ENCODE results near the gene ZNF814. TPM values are rescaled to one million over a fixed set of nuclear protein-coding genes. Genes with fewer than 3 reads are reported as not detected.
"Not testable (repeated sequence)": the region's sequence is repeated elsewhere in the genome, so short reads cannot be mapped to it uniquely, and the experiment has no call there.

The ZNF814 gene
- 1 to 10 TPM; 2.7 to 4.1 (median 4.0) TPM for polyA plus RNA-seq

DNA sequence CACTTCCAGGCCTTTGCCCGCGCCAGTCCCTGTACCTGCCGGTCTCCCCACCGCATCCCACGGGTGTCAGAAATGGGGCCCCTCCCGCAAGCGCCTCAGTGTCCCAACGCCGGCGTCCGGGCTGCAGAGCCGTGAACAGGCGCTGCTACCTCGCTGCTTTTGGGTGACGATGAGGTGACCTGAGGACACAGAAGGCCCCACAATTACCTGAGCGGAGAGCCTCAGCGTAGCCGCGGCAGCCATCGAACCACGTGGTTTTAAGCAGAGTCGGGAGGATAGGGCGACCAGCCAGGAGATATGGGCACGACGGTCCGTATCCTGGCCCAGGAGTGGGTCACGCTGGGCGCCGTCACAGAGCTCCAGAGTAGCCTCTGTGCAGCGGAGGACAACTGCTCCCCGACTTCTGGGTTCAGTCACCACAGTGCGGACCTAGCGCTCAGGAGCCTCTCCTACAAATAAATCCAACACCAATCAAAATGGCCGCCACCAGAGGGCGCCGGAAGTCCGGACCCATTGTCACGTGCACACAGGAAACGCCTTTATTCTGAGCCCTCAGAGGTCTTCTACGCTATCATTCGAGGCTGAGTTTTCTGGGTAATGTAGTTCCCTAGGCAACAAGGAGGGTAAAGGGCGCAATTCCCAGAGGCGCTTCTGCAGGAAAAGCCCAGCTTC, at the start of gene ZNF814:
TSS of gene ZNF814 (minus strand) at position 478 of the 672 bp plus-strand sequence. CDS start at position 243, 235 bp downstream.
- 1 to 4% (median 2%) methylated on average over 42 to 43 of the region's 43 CpGs for WGBS, 3 donors
- H3K27ac ChIP-seq (ENCODE audit: low read depth, low read length): no peak within 1 kb of the TSS

DNA sequence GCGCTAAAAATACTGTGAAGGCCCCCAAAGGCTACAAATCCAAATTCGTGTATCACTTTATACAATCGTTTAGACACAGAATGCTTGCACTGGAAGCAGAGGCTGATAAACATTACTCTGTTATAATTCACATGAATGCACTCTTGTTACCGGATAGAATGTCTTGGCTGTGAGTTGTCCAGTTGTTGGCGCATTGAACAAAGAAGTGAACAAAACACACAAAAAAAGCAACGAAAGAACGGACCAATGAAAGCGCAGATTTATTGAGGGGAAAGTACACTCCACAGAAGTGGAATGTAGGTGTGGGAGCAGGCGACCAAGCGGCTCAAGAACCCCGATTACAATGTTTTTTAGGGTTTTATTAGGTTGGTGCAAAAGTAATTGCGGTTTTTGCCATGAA, 46.9 kb upstream of the ZNF814 start:
- H3K27ac ChIP-seq (ENCODE audit: low read depth, low read length): no peak overlapping the region
- WGBS, 3 donors: 84 to 90% (median 90%) methylated on average over 12 of the region's 12 CpGs

DNA sequence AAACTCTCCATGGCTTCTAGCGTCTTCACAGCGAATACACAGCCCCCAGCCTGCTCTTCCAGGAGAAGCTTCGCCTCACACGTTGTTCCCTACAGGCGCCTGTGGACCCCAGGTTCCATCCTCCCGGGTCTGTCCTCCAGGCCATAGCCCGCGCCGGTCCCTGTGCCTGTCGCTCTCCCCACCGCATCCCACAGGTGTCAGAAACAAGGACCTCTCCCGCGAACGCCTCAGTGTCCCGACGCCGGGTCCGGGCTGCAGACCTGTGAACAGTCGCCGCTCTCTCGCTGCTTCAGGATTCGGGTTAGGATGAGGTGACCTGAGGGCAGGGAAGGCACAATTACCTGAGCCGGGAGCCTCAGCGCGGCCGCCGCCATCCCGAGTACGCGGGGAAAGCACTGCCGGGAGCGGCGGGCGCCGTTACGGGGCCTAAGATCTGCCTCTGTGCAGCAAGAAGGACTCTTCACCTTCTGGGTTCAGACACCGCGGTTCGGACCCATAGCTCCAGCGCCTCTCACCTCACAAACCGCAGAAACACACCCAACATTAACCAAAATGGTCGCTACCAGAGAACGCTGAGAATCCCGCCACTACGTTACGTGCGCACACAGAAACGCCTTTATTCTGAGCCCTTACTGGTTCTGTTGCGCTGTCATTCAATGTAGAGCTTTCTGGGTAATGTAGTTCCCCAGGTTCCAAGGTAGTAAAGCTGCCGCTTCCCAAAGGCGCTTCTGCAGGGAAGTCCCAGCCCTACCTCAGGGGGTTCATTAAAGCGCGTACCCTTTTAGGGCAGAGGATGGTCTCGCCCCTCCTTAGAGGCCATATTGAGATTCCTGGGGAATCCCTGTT, 46.2 kb upstream of the ZNF814 start, which contains the start of gene ZNF418:
TSS of gene ZNF418 (minus strand) at position 583 of the 846 bp plus-strand sequence. CDS start 1,580 bp downstream, outside the sequence.
- 1 to 4% (median 4%) methylated on average over 54 of the region's 54 CpGs for WGBS, 3 donors
- no peak within 1 kb of the TSS for H3K27ac ChIP-seq (ENCODE audit: low read depth, low read length)

DNA sequence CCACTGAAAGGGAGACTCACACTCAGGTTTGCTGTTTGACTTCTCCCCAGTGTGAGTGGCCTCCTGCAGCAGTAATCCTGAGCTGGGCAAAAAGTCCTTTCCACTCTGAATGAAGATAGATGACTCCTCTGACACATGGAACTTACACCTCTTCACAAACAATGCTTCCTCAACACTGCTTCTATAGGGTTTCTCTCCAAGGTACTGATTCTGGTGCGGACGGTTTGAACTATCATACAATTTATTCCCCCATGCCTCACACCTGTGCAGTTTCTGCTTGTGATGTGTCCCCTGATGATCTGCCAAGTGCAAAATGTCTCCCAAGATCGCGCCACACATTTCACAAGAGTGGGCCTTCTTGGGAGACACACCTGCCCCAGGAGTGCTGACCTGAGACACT, 38.8 kb upstream of the ZNF814 start:
- 96 to 99% (median 97%) methylated on average over 4 of the region's 4 CpGs for WGBS, 3 donors
- H3K27ac ChIP-seq (ENCODE audit: low read depth, low read length): no peak overlapping the region

DNA sequence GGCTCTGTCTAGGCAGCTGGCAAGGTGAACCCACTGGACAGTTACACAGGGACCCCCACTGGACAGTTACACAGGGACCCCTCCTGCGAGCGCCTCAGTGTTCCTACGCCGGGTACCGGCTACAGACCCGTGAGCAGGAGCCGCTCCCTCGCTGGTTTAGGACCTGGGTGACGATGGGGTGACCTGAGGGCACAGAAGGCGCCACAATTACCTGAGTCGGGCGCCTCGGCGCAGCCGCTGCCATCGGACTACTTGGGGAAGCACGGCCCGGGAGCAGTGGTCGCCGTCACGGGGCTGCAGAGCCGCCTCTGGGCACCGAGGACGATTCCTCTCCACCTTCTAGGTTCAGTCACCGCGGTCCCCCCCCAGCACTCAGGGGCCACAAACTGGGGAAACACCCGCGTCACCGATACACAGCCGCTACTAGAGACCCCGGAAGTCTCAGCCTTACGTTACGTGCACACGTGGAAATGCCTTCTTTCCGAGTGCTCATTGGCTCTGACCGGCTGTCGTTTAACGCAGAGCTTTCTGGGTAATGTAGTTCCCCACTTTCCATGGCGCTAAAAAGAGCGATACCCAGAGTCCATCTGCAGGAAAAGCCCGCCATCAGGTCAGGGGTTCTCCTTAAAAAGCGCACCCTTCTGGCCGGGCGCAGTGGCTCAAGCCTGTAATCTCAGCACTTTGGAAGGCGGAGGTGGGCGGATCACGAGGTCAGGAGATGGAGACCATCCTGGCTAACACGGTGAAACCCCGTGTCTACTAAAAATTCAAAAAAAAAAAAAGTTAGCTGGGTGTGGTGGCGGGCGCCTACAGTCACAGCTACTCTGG, 27.5 kb upstream of the ZNF814 start, which contains the start of gene ZNF417:
TSS of gene ZNF417 (minus strand) at position 425 of the 828 bp plus-strand sequence. CDS start at position 244, 181 bp downstream.
- 0% methylated on average over 41 to 51 of the region's 51 CpGs for WGBS, 3 donors
- not testable (repeated sequence) for H3K27ac ChIP-seq (ENCODE audit: low read depth, low read length)

DNA sequence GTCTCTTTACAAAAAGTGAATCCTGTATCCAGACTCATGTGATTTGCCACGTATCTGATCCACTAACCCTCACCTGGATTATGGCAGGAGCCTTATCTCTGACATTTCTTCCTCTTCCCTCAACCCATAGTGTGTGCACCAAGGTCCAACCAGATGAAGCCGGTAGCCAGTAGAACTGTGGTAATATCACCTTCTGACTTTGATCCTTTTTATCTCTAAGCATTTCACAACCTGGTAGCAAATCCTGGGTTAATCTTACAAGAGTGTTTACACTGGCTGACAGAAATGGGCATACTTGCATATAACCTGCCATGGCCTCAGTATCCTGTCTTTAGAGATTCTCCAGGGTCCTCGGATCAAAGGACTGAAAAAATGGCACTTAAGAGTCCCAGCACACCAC, 25.7 kb upstream of the ZNF814 start:
- H3K27ac ChIP-seq (ENCODE audit: low read depth, low read length): no peak overlapping the region
- 67 to 93% (median 92%) methylated on average over 3 of the region's 3 CpGs for WGBS, 3 donors

DNA sequence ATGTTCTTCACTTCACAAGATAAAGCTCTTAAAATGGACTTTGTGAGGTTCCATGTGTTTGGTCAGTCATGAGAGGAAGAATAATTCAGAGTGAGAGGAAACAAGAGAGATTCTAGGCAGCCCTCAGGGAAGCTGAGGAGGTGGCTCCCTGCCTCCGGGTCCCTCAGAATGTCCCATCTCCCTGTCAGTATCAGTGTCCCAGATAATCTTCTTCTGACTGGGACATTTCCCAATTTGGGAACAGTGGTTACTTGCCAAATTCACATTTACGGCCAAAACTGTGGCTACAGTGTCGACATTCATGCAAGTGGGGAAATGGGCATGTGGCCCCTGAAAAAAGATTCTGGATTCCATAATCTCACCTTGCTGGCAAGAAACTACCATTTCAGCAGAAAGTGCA, 18.6 kb upstream of the ZNF814 start:
- WGBS, 3 donors: 79 to 94% (median 94%) methylated on average over 3 of the region's 3 CpGs

DNA sequence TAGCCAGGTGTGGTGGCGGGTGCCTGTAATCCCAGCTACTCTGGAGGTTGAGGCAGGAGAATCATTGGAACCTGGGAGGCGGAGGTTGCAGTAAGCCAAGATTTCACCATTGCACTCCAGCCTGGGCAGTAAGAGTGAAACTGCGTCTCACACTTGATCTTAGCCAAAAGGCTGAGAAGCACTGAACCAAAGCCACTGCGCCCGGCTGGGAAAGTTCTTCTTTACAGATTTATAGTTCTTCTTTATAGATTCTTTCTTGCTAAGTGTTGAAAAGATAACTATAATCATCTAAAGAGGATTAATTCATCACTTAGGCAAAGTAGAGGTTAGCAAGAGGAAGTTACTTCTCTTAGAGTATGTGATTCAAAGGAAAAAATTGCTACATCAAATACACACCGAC, 16.4 kb upstream of the ZNF814 start:
- WGBS, 3 donors: 87 to 96% (median 88%) methylated on average over 6 of the region's 6 CpGs
- no peak overlapping the region for H3K27ac ChIP-seq (ENCODE audit: low read depth, low read length)

More for the DNA sequence above, 18.6 kb upstream of the ZNF814 start:
- H3K27ac ChIP-seq (ENCODE audit: low read depth, low read length): no peak overlapping the region

DNA sequence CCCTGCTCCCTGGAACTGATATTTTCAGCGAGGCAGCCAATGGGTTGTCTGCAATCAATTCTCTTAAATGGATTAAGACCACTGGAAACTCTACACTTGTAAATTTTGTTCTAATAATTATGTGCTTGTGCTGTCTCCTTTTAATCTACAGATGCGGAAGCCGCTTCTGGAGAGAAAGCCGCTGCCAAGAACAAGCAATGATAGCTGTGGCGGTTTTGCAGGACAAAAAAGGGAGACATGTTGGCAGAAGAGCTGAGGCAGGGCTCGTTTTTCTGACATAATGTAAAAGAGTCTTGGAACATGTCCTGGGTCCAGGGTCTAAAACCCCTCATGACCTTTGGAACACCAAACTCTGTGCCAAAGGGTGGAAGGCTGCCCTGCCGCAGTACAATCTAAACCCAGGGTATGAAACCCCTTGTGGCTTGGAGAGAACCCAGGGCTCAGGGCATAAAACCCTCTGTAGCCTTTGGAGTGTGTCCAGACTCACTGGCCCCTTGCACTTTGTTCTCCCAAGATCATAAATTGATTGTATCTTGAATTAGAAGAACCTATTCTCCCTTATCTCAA, 14.9 kb upstream of the ZNF814 start:
- 67 to 69% (median 68%) methylated on average over 7 of the region's 7 CpGs for WGBS, 3 donors
- H3K27ac ChIP-seq (ENCODE audit: low read depth, low read length): no peak overlapping the region

DNA sequence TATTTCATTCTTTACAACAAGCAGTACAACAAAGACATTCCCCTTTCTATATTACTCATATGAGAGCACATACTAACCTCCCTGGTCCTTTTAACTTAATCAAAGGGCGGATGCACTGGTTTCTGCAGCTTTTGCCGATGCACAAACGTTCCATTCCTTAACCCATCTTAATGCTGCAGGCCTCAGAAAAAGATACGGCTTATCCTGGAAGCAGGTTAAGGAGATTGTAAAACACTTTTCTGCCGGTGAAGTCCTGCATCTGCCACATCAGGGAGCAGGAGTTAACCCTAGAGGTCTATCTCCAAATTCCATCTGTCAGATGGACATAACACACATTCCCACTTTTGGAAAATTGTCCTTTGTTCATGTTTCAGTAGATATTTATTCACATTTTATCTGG, 11.5 kb upstream of the ZNF814 start:
- WGBS, 3 donors: 57 to 78% (median 61%) methylated on average over 5 of the region's 5 CpGs
- no peak overlapping the region for H3K27ac ChIP-seq (ENCODE audit: low read depth, low read length)

DNA sequence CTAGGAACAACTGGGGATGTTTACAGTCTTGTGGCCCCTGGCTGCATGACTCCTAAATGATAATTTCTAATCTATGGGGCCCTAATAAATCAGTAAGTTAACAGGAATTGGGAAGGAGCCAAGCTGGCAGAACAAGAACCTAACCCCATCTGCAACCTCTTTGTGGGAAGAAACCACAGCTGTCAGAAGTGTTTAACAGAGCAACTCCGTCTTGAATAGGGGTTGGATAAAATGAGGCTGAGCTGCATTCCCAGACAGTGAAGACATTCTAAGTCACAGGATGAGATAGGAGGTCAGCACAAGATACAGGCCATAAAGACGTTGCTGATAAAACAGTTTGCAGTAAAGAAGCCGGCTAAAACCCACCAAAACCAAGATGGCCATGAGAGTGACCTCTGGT, 1.9 kb upstream of the ZNF814 start:
- H3K27ac ChIP-seq (ENCODE audit: low read depth, low read length): not testable (repeated sequence)
- WGBS, 3 donors: 44 to 60% (median 58%) methylated on average over 3 of the region's 3 CpGs

DNA sequence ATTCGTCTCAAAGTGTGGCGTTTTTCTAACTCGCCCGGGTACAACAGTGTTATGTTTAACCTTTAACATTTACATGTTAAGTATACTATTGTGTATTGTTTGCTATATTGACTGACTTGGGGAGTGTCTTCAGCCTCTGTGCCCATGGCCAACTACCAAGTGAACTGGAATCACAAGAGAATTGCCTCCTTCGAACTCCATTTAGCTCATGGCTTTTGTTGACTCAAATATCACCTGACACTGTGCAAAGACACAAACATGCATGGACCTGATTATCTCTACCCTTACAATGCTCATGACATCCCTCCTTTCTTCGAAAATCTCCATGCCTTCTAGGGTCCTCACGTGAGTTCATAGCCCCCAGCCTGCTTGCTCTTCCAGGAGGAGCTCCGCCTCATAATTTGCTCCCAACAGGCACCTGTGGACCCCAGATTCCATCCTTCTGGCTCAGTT, 704 bp downstream of the ZNF814 start:
- no peak overlapping the region for H3K27ac ChIP-seq (ENCODE audit: low read depth, low read length)
- WGBS, 3 donors: 6 to 12% (median 9%) methylated on average over 8 of the region's 8 CpGs

DNA sequence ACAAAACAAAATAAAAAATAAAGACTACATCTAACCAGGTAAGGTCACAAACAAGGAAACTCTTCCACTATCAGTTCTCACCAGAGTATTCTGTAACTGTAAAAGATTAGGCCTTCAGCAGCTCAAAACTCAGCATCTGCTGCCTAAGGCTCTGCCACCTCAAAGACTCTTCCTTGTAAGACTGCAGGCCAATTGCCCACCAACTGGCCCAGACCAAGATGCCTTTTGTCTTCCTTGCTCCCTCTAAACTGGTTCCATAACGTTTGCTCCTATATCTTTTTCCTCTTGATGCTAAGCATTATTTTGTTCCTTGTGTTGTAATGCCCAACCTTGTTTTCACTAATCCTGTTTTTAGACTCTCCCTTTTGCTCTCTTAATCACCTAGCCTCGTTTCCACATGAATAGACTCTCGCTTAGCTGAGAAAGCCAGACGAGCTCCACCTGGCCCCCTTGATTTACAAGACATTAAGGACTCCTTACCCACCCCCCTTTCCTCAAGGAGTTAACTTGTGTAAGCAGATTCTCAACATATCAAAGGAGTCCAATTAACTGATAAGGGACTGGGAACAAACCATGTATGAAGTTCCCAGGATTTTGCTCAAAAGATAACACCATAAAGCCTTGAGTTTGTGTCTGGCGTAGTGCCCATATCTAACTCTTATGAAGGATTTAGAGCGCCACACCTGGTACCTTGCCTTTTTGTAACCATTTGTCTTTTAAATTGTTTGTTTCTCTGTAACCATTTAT, 1.5 kb downstream of the ZNF814 start:
- no peak overlapping the region for H3K27ac ChIP-seq (ENCODE audit: low read depth, low read length)
- WGBS, 3 donors: 21 to 46% (median 41%) methylated on average over 6 of the region's 6 CpGs

DNA sequence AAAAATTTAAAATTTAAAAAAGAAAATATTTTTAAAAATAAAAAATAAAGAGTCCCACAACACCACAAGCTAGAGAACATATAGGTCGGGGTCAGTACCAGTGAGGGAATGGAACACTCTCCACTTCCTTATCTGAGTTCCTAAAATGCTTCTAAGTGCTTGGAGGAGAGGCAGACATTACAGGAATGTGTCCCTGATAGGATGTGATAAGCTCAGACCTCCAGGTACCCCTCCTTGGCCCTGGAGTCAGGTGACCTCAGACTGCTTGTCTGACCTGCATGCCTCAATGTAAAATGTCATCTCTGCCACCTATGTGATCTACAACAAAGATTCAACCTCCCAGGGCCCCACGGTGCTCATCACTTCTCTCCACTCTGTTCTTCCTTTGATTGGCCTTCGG, 2.8 kb downstream of the ZNF814 start:
- WGBS, 3 donors: 82 to 90% (median 84%) methylated on average over 3 of the region's 3 CpGs

DNA sequence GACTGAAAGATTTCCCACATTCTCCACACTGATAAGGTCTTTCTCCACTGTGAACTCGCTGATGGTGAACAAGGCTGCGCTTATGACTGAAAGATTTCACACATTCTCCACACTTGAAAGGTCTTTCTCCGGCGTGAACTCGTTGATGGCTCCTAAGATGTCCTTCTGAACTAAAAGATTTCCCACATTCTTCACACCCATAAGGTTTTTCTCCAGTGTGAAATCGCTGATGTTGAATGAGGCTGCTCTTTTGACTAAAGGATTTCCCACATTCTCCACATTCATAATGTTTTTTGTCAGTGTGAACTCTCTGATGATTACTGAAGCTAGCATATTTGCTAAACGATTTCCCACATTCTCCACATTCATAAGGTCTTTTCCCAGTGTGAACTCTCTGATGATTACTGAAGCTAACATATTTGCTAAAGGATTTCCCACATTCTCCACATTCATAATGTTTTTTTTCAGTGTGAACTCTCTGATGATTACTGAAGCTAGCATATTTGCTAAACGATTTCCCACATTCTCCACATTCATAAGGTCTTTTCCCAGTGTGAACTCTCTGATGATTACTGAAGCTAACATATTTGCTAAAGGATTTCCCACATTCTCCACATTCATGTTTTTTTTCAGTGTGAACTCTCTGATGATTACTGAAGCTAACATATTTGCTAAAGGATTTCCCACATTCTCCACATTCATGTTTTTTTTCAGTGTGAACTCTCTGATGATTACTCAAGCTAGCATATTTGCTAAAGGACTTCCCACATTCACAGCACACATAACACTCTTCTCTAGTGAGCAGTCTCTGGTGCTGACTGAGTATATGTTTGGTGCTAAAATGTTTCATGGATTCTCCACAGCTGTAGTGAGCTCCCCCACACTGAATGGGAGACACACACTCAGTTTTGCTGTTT, 14.7 kb downstream of the ZNF814 start:
- not testable (repeated sequence) for H3K27ac ChIP-seq (ENCODE audit: low read depth, low read length)
- 92 to 94% (median 93%) methylated on average over 8 of the region's 8 CpGs for WGBS, 3 donors

More for the DNA sequence above, 2.8 kb downstream of the ZNF814 start:
- no peak overlapping the region for H3K27ac ChIP-seq (ENCODE audit: low read depth, low read length)

DNA sequence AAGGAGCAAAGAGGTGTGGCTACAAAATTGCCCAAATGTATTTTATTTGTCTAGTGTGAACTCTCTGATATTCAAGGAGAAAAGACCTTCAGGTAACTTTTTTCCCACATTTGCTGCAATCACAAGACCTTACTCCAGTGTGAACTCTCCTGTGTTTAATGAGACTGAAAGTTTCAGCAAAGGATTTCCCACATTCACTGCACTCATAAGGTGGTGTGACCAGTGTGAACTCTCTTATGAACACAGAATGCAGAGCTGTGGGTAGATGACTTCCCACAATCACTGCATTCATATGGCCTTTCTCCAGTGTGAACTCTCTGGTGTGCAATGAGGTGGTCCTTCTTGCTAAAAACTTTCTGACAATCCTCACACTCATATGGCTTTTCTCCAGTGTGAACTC, 16.4 kb downstream of the ZNF814 start:
- H3K27ac ChIP-seq (ENCODE audit: low read depth, low read length): no peak overlapping the region

DNA sequence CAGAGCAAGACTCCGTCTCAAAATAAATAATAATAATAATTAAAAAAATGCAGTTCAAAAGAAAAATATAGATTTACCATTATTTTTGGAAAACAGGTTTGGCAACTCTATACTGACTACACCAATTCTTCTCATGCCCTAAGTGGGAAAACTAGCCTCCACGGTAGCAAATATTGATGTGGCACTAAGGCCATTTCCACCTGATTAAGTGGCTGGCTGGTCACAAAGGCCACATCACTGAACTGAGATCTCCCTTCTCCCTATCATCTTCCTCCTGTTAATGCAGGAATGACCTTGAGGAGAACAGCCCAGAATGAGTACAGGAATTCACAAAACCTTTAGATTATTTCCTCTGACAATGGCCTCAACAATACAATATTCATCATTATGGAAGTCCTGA, 18.6 kb downstream of the ZNF814 start:
- H3K27ac ChIP-seq (ENCODE audit: low read depth, low read length): no peak overlapping the region
- WGBS, 3 donors: 42 to 97% (median 95%) methylated on average over 2 of the region's 2 CpGs
